Measurements from ENCODE around the gene STAMBP. TPM values are rescaled to one million over a fixed set of nuclear protein-coding genes. Genes with fewer than 3 reads are reported as not detected.

Gene STAMBP
- total RNA-seq, 6 experiments from 2014 or later = 10.9 to 23.9 (median 16.9) TPM

DNA sequence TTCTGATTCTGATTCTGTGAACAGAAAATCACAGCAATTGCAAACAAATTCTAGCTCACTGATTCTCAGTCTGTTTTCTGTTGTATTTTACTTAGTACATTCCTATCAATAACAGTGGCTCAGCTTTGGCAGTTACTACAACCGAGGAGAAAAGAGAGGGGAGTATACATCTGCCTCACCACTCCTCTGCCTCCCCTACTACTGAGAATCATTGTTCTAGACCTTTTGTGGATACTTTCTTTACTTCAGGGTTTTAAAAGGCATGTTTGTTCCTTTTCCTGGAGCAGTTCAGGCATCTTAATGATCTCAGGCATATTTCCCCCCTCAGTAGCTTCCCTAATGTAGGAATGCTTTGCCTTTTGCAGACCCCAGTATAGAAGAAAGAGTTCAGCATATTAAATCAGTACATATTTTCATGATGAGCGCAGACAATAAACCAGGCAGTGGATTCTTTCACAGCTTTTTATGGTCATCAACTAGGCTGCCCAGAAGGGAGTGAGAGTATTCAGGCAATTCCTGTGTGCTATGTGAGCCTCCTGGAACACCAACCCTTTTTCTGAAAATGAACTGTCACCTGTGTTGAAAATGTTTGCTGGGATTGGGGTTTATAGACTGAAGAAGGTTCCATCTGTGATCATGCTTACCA is 10.3 kb downstream of the STAMBP start:
- H3K36me3 ChIP-seq = peaks cover 0 to 8% (median 2%) of the 10 kb centered on the region in 4 donors
- no peak overlapping the region for H3K4me3 ChIP-seq
- no peaks in the 10 kb centered on the region for H3K9me3 ChIP-seq
- ATAC-seq = no peak
- intact Hi-C loops (cut with DNase I) = no loop called here
- no peak overlapping the region for H3K27ac ChIP-seq
- H3K4me1 ChIP-seq = no peaks in the 10 kb centered on the region
- H3K27me3 ChIP-seq = no peaks in the 10 kb centered on the region
- TF ChIP-seq POLR2A (IDR thresholded peaks at IDR 0.05) = no peak
- TF ChIP-seq, protein P1, sequence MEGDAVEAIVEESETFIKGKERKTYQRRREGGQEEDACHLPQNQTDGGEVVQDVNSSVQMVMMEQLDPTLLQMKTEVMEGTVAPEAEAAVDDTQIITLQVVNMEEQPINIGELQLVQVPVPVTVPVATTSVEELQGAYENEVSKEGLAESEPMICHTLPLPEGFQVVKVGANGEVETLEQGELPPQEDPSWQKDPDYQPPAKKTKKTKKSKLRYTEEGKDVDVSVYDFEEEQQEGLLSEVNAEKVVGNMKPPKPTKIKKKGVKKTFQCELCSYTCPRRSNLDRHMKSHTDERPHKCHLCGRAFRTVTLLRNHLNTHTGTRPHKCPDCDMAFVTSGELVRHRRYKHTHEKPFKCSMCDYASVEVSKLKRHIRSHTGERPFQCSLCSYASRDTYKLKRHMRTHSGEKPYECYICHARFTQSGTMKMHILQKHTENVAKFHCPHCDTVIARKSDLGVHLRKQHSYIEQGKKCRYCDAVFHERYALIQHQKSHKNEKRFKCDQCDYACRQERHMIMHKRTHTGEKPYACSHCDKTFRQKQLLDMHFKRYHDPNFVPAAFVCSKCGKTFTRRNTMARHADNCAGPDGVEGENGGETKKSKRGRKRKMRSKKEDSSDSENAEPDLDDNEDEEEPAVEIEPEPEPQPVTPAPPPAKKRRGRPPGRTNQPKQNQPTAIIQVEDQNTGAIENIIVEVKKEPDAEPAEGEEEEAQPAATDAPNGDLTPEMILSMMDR (IDR thresholded peaks at IDR 0.05) = no peak
- WGBS (ENCODE audit: insufficient coverage, low coverage, low lambda C conversion rate, missing lambda C conversion rate) = 50% methylated on average over 2 of the region's 2 CpGs
- DNase-seq = no peak

DNA sequence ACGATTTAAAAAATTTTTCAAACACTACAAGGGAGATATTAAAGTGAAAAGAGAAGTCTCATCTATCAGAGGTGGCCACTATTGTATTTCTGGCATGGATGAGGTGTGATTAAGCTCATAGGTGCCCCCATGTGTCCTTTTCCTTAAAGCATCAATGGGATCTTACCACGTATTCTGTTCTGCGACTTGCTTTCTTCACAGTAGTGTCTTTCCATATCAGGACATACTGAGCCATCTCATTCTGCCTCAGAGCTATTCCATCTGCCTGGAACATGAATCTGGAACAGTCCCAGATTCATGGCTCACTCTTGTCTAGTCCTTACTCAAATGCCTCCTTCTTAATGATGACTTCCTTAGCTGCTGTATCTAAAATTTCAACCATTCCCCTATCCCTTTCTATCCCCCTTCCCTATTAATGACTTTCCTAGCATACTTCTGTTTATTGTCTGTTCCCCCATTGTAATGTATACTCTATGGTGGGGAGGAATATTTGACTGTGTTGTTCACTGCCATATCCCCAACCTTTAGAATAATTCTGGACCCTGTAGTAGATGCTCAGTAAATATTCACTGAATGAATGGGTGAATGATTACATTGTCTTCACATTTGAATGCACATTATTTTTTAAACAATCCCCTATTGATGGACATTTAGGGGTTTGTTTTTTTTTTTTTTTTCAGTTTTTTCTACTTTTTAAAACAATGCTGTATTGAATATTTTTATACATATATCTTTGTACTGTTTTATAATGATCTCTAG is 11.1 kb downstream of the STAMBP start:
- H3K4me1 ChIP-seq = no peaks in the 10 kb centered on the region
- WGBS (ENCODE audit: insufficient coverage, low coverage, low lambda C conversion rate, missing lambda C conversion rate) = 79% methylated on average over 3 of the region's 3 CpGs
- no peak overlapping the region for H3K27ac ChIP-seq
- H3K9me3 ChIP-seq = no peaks in the 10 kb centered on the region
- no peak overlapping the region for H3K4me3 ChIP-seq
- H3K36me3 ChIP-seq = peaks cover 0 to 5% (median 1%) of the 10 kb centered on the region in 4 donors
- DNase-seq = no peak
- no peak for ATAC-seq
- intact Hi-C loops (cut with DNase I) = no loop called here
- no peaks in the 10 kb centered on the region for H3K27me3 ChIP-seq
- TF ChIP-seq, protein P1 (IDR thresholded peaks at IDR 0.05) = no peak
- TF ChIP-seq POLR2A (IDR thresholded peaks at IDR 0.05) = no peak

DNA sequence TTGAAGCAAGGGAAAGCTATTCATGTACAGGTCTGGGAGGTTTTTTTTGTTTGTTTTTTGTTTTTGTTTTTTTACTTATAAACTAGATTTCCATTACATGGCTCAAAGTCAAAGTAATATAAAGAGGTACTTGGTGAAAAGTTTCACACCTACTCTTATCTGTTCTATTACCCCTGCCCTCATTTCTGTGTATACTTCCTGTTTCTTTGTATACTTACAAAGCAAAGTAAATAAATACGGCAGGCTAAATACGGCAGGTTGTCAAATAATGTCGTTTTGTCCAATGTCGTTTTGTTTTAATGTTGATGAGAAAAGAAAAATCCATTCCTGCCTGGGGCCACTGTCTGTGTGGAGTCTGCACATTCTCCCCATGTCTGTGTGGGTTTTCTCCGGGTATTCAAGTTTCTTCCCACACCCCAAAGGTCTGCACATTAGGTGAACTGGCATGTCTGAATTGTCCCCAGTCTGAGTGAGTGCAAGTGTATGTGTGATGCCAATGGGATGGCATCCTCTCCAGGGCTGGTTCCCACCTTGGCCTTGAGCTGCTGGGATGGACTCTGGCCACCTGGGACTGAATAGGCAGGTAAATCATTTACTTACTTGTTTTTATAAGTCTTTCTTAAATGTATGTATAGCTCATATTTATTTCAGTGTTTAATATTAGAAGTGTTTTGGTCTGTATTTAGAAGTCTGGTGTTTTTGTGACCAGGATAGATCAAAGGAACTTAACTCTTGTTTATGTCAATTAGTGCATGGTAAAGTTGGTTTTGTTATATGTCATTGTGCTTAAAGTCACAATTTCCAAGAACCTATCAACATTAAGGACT is 13.4 kb downstream of the STAMBP start:
- Histone ChIP-seq H3K36me3 (peaks cover 0 to 26% (median 14%) of the 10 kb centered on the region in 4 donors), H3K4me1 (no peaks in the 10 kb centered on the region), H3K27me3 (no peaks in the 10 kb centered on the region), H3K27ac (no peak overlapping the region), H3K4me3 (no peak overlapping the region), H3K9me3 (no peaks in the 10 kb centered on the region)
- TF ChIP-seq POLR2A (IDR thresholded peaks at IDR 0.05) = no peak
- TF ChIP-seq, protein P1 (IDR thresholded peaks at IDR 0.05) = no peak
- WGBS (ENCODE audit: insufficient coverage, low coverage, low lambda C conversion rate, missing lambda C conversion rate) = 39% methylated on average over 5 of the region's 5 CpGs
- intact Hi-C loops (cut with DNase I) = no loop called here
- DNase-seq = no peak
- peak; percentile 48 to 58 (median 54) for ATAC-seq

DNA sequence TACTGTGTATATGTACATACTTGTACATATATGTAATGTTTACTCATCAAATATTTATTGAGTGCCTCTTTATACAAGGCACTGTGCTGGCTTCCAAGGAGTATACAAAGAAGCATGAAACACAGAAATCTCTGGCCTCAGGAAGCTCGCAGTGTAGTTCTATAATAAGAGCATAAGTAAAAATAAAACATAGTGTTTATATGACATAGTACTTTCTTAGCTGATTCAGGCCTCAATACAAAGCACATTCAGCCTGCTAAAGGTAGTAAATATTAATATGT is 13.9 kb downstream of the STAMBP start:
- DNase-seq (no peak), ATAC-seq (no peak)
- no peak overlapping the region for H3K27ac ChIP-seq
- TF ChIP-seq POLR2A (IDR thresholded peaks at IDR 0.05) = no peak
- TF ChIP-seq, protein P1 (IDR thresholded peaks at IDR 0.05) = no peak
- peaks cover 0 to 31% (median 20%) of the 10 kb centered on the region in 4 donors for H3K36me3 ChIP-seq
- no peak overlapping the region for H3K4me3 ChIP-seq
- intact Hi-C loops (cut with DNase I) = no loop called here
- H3K27me3 ChIP-seq = no peaks in the 10 kb centered on the region
- no peaks in the 10 kb centered on the region for H3K9me3 ChIP-seq
- 81% methylated on average over 1 of the region's 1 CpG for WGBS (ENCODE audit: insufficient coverage, low coverage, low lambda C conversion rate, missing lambda C conversion rate)
- H3K4me1 ChIP-seq = no peaks in the 10 kb centered on the region
